GM12801 (cell line): ENCODE results near the gene PRDM16.

ENCODE experiments used
- CTCF ChIP-seq: IDR thresholded peaks from one replicate; pipeline ENCODE4 v1.5.1; 2011; ENCODE audit warnings: control low read depth; ENCODE audit not compliant: insufficient read length; ENCODE audit errors: extremely low read depth

The PRDM16 gene

GRCh38 chr1:3234281-3234680 is 165.3 kb downstream of the PRDM16 start:
- TF ChIP-seq CTCF, result no peak

- TF ChIP-seq CTCF, result no peak
These were observed 166.0 kb downstream of the PRDM16 start for GRCh38 chr1:3234956-3235355.

GRCh38 chr1:3235496-3235895 is 166.5 kb downstream of the PRDM16 start:
- no peak for TF ChIP-seq CTCF

- no peak for TF ChIP-seq CTCF
These were observed 167.4 kb downstream of the PRDM16 start for GRCh38 chr1:3236361-3236760.

GRCh38 chr1:3236955-3237354 is 168.0 kb downstream of the PRDM16 start:
- TF ChIP-seq CTCF, result no peak

- no peak for TF ChIP-seq CTCF
These were observed 168.6 kb downstream of the PRDM16 start for GRCh38 chr1:3237570-3237969.

- no peak for TF ChIP-seq CTCF
These were observed 169.1 kb downstream of the PRDM16 start for GRCh38 chr1:3237994-3238702.
